Measurements from ENCODE around the gene KRT76. TPM values are rescaled to one million over a fixed set of nuclear protein-coding genes. Genes with fewer than 3 reads are reported as not detected.

The KRT76 gene
- polyA plus RNA-seq, 1 of the 3 experiments (the other 2 are of a cell fraction) = not detected

GRCh38 chr12:52742196-52742580 is 35.0 kb downstream of the KRT76 start (continued):
- TF ChIP-seq IRF3 (IDR thresholded peaks at IDR 0.05; ENCODE audit: low read depth, low read length) (no peak), POLR2AphosphoS5 (IDR thresholded peaks at IDR 0.05; ENCODE audit: low read depth, low read length) (no peak), YY1 (IDR thresholded peaks at IDR 0.05; ENCODE audit: low read depth) (no peak), JUND (IDR thresholded peaks at IDR 0.05) (no peak), EZH2phosphoT487 (IDR thresholded peaks at IDR 0.05; ENCODE audit: borderline replicate concordance, low read depth) (no peak)

- no peaks in the 10 kb centered on the region for H3K9me2 ChIP-seq
- H3K27ac ChIP-seq (ENCODE audit: low read depth in 2 of 2, low read length in 1 of 2) = no peak overlapping the region
- H4K20me1 ChIP-seq (ENCODE audit: insufficient read depth) = no peaks in the 10 kb centered on the region
- no peak for DNase-seq
- H3K9ac ChIP-seq = no peak overlapping the region
- ChIA-PET POLR2A (no interaction called here), CTCF (interaction anchor here (1.4 kb wide), 1 partner anchor 350 kb away, joined by 3 read pairs; no protein-coding TSS in a partner anchor)
- H3K79me2 ChIP-seq (ENCODE audit: insufficient read depth) = no peaks in the 10 kb centered on the region
- H3K36me3 ChIP-seq (replicated peaks in 1 of 2; ENCODE audit: control insufficient read depth in 1 of 2, insufficient read depth in 2 of 2, low read length in 1 of 2) = no peaks in the 10 kb centered on the region
- 32% methylated on average over 13 of the region's 16 CpGs for WGBS (ENCODE audit: low lambda C conversion rate)
- no peak overlapping the region for H3K4me3 ChIP-seq (ENCODE audit: low read depth in 2 of 2, low read length in 1 of 2)
- H3K27me3 ChIP-seq (ENCODE audit: insufficient read depth) = peaks cover 5% of the 10 kb centered on the region; the same call in 1 of the 2 replicates
- no peak overlapping the region for H2AFZ ChIP-seq (ENCODE audit: low read depth)
- no peaks in the 10 kb centered on the region for H3F3A ChIP-seq (replicated peaks; ENCODE audit: insufficient read depth)
- no peaks in the 10 kb centered on the region for H3K9me3 ChIP-seq
- no peaks in the 10 kb centered on the region for H3K4me1 ChIP-seq (ENCODE audit: control insufficient read depth in 1 of 2, insufficient read depth in 2 of 2, low read depth in 1 of 2, low read length in 1 of 2)
- no peak overlapping the region for H3K4me2 ChIP-seq
- TF ChIP-seq GABPA (IDR thresholded peaks at IDR 0.05; ENCODE audit: low read depth) (no peak), REST (IDR thresholded peaks at IDR 0.05; ENCODE audit: low read depth, low read length) (peak; percentile 97)
These were observed 35.6 kb downstream of the KRT76 start for GRCh38 chr12:52741375-52742195.

GRCh38 chr12:52740584-52740983 is 36.6 kb downstream of the KRT76 start:
- Histone ChIP-seq H4K20me1 (ENCODE audit: insufficient read depth) (no peaks in the 10 kb centered on the region), H3K27me3 (ENCODE audit: insufficient read depth) (no peaks in the 10 kb centered on the region; the same call in 1 of the 2 replicates), H3K4me2 (no peak overlapping the region), H3K9me2 (no peaks in the 10 kb centered on the region), H3K9me3 (no peaks in the 10 kb centered on the region), H3F3A (replicated peaks; ENCODE audit: insufficient read depth) (no peaks in the 10 kb centered on the region), H3K36me3 (replicated peaks in 1 of 2; ENCODE audit: control insufficient read depth in 1 of 2, insufficient read depth in 2 of 2, low read length in 1 of 2) (no peaks in the 10 kb centered on the region), H3K9ac (no peak overlapping the region), H3K27ac (ENCODE audit: low read depth in 2 of 2, low read length in 1 of 2) (no peak overlapping the region), H3K79me2 (ENCODE audit: insufficient read depth) (no peaks in the 10 kb centered on the region), H3K4me1 (ENCODE audit: control insufficient read depth in 1 of 2, insufficient read depth in 2 of 2, low read depth in 1 of 2, low read length in 1 of 2) (no peaks in the 10 kb centered on the region), H2AFZ (ENCODE audit: low read depth) (no peak overlapping the region), H3K4me3 (ENCODE audit: low read depth in 2 of 2, low read length in 1 of 2) (no peak overlapping the region)
- POLR2A ChIA-PET = no interaction called here
- peak; percentile 26 for DNase-seq
- CTCF ChIA-PET = interaction anchor here (1.2 to 1.4 kb wide), 2 partner anchors 130 to 349 kb away, joined by 3 read pairs; no protein-coding TSS in a partner anchor
- TF ChIP-seq POLR2AphosphoS5 (IDR thresholded peaks at IDR 0.05; ENCODE audit: low read depth, low read length) = no peak

Measured in SK-N-SH (cell line).